Sigmoid colon (tissue), 7 donors: Measurements from ENCODE around the gene CFDP1. TPM values are rescaled to one million over a fixed set of nuclear protein-coding genes. Genes with fewer than 3 reads are reported as not detected.

ENCODE experiments used
- DNase-seq: peaks from one replicate; pipeline ENCODE4 v3.0.0-alpha.2; 2019
- H3K27ac ChIP-seq, 4 donors: fragments of 200-600 bp; sonication (generic); one replicate each; pipeline ENCODE4 v1.5.1; 2016 to 2019; ENCODE audit warnings: mild to moderate bottlenecking in 1 of 4
- H3K27me3 ChIP-seq, 3 donors: fragments of 200-600 bp; sonication (generic); one replicate each; pipeline ENCODE4 v1.5.1; 2019; ENCODE audit warnings: mild to moderate bottlenecking in 1 of 3
- H3K36me3 ChIP-seq, 4 donors: fragments of 200-600 bp; sonication (generic); one replicate each; pipeline ENCODE4 v1.5.1; 2016 to 2019
- H3K4me1 ChIP-seq, 4 donors: fragments of 200-600 bp; sonication (generic); one replicate each; pipeline ENCODE4 v1.5.1; 2017 to 2019
- H3K4me3 ChIP-seq, 4 donors: fragments of 200-600 bp; sonication (generic); one replicate each; pipeline ENCODE4 v1.5.1; 2017 to 2019; ENCODE audit warnings: mild to moderate bottlenecking in 2 of 4, moderate library complexity in 1 of 4
- H3K9me3 ChIP-seq, 4 donors: fragments of 200-600 bp in 3 of 4; sonication (generic) in 3 of 4; one replicate each; pipeline versions ENCODE4 v1.5.1 to v1.6.1; 2013 to 2019
- EP300 ChIP-seq, 4 donors: sonication (generic); formaldehyde crosslinking; IDR thresholded peaks; one replicate each; pipeline ENCODE4 v1.6.1; 2017; ENCODE audit warnings: antibody characterized with exemption in 4 of 4
- POLR2A ChIP-seq, 2 donors: fragments of 450-650 bp; IDR thresholded peaks; one replicate each; pipeline ENCODE4 v1.6.1; 2016; ENCODE audit warnings: antibody characterized with exemption in 2 of 2, mild to moderate bottlenecking in 2 of 2, moderate library complexity in 2 of 2
- POLR2AphosphoS5 ChIP-seq, 4 donors: sonication (generic); formaldehyde crosslinking; IDR thresholded peaks; one replicate each; pipeline ENCODE4 v1.6.1; 2017; ENCODE audit warnings: antibody characterized with exemption in 4 of 4
- WGBS, 2 donors: extraction: QIAGEN DNeasy Blood & Tissue Kit; methylation state at CpG; one replicate each; pipeline ENCODE4 v1.1.7; 2013; 5-methylcytosine and 5-hydroxymethylcytosine counted together
- intact Hi-C: fragments of 100-400 bp; cut with DNase I; formaldehyde crosslinking; loops from one replicate; pipeline ENCODE4 v1.15.1; 2023
- polyA plus RNA-seq, 3 donors: library from polyadenylated mRNA; stranded (reverse); fragments of 200-250 nt; gene quantifications; one replicate each; pipeline ENCODE4 v1.2.3, GENCODE V29; 2013
- total RNA-seq, 4 donors: library from RNA; depleted of rRNA; stranded (reverse); fragments of >200 nt; gene quantifications; one replicate each; pipeline ENCODE4 v1.1.0, GENCODE V29; 2016
- TF ChIP-seq, protein P1 (sequence below), 4 experiments: fragments of 450-650 bp in 3 of 4; fragments of 200-600 bp in 1 of 4; IDR thresholded peaks; one replicate each; pipeline ENCODE4 v1.5.1; 2016 to 2019; ENCODE audit warnings: antibody characterized with exemption in 4 of 4, mild to moderate bottlenecking in 3 of 4, moderate library complexity in 2 of 4
- donor health status: healthy with polysubstance abuse.
- donor health status: Bipolar disorder and iron deficiency.
- donor health status: healthy.

The CFDP1 gene
- total and polyA plus RNA-seq, 7 donors, result 42.1 to 382 (median 61.1) TPM

DNA sequence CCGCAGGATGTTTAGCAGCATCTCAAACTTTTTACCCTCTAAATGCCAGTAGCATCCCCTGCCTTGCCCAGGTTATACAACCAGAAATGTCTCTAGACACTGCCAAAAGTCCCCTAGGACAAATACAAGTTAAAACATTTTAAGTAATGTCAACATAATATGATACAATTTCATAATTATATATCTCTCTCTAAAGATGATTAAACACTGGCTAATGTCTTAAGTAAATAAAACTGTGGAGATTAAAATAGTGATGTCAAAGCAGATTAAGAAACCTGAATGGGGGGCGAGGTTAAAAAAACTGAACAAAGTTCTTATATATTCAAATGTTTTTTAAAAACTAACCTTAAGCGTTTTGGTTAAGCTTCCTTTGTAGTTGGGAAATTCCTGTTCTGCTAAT, 62.1 kb downstream of the CFDP1 start:
- H3K27ac ChIP-seq, result no peak overlapping the region
- DNase-seq, result no peak
- H3K9me3 ChIP-seq, result no peaks in the 10 kb centered on the region
- WGBS, 2 donors, result 92% methylated on average over 3 of the region's 3 CpGs
- intact Hi-C loops, result no loop called here
- H3K27me3 ChIP-seq, result no peaks in the 10 kb centered on the region
- H3K4me3 ChIP-seq, result no peak overlapping the region
- TF ChIP-seq POLR2AphosphoS5 (IDR thresholded peaks at IDR 0.05) (no peak), EP300 (IDR thresholded peaks at IDR 0.05) (no peak), POLR2A (IDR thresholded peaks at IDR 0.05) (no peak)
- TF ChIP-seq, protein P1, sequence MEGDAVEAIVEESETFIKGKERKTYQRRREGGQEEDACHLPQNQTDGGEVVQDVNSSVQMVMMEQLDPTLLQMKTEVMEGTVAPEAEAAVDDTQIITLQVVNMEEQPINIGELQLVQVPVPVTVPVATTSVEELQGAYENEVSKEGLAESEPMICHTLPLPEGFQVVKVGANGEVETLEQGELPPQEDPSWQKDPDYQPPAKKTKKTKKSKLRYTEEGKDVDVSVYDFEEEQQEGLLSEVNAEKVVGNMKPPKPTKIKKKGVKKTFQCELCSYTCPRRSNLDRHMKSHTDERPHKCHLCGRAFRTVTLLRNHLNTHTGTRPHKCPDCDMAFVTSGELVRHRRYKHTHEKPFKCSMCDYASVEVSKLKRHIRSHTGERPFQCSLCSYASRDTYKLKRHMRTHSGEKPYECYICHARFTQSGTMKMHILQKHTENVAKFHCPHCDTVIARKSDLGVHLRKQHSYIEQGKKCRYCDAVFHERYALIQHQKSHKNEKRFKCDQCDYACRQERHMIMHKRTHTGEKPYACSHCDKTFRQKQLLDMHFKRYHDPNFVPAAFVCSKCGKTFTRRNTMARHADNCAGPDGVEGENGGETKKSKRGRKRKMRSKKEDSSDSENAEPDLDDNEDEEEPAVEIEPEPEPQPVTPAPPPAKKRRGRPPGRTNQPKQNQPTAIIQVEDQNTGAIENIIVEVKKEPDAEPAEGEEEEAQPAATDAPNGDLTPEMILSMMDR (IDR thresholded peaks at IDR 0.05), result no peak
- peaks cover 0 to 11% (median 6%) of the 10 kb centered on the region in 4 donors for H3K4me1 ChIP-seq
- peaks cover 0 to 5% (median 0%) of the 10 kb centered on the region in 4 donors for H3K36me3 ChIP-seq

DNA sequence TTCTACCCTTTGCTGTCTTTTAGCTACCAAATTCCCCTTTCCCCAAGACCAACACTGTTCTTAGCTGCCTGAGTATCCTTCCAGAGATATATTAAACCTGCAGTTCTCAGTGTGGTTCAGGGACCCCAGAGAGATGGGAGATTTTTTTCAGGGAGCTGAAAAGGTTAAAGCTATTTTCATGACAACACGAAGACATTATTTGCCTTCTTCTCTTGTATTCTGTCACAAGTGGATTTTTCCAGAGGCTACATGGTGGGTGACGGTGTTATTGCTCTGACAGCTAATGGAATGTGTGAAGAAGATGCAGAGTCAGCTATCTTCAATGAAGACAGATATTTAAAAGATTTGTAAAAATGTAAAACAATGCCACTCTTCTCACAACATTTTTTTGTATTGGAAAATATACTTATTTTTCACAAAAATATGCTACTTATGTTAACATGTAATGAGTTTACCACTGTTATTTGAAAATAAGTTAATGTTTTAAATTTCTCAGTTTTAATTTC, 69.0 kb downstream of the CFDP1 start:
- no peaks in the 10 kb centered on the region for H3K4me1 ChIP-seq
- no peak for DNase-seq
- no peaks in the 10 kb centered on the region for H3K9me3 ChIP-seq
- no peaks in the 10 kb centered on the region for H3K36me3 ChIP-seq
- H3K27ac ChIP-seq, result no peak overlapping the region
- WGBS, 2 donors, result 84 to 95% methylated on average over 2 of the region's 2 CpGs
- no peak overlapping the region for H3K4me3 ChIP-seq
- TF ChIP-seq EP300 (IDR thresholded peaks at IDR 0.05), result no peak
- TF ChIP-seq, protein P1 (IDR thresholded peaks at IDR 0.05), result no peak
- TF ChIP-seq POLR2A (IDR thresholded peaks at IDR 0.05), result no peak
- TF ChIP-seq POLR2AphosphoS5 (IDR thresholded peaks at IDR 0.05), result no peak
- no peaks in the 10 kb centered on the region for H3K27me3 ChIP-seq
- intact Hi-C loops, result no loop called here

DNA sequence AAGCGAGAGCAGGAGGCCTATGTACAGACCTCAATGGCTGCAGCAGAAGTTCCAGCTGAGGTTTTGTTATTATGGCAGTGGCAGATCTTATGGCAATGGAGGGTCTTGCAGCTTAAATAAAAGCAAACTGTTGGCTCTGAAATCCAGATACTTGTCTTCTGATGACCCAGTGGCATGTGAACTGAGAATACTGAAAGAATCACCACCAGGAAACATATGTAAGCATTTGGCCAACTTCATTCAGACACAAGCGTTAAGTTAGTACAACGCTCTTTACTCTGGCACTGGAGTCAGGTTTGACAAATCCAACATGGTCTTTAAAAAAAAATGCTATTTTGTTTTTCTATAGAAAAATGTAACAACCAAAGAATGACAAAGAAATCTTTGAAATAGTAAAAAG, 70.5 kb downstream of the CFDP1 start:
- no peak for DNase-seq
- Histone ChIP-seq H3K4me3 (no peak overlapping the region), H3K4me1 (no peaks in the 10 kb centered on the region), H3K27me3 (no peaks in the 10 kb centered on the region), H3K27ac (no peak overlapping the region), H3K36me3 (no peaks in the 10 kb centered on the region), H3K9me3 (no peaks in the 10 kb centered on the region)
- intact Hi-C loops, result no loop called here
- TF ChIP-seq, protein P1 (IDR thresholded peaks at IDR 0.05), result no peak
- no peak for TF ChIP-seq POLR2A (IDR thresholded peaks at IDR 0.05)
- TF ChIP-seq POLR2AphosphoS5 (IDR thresholded peaks at IDR 0.05), result no peak
- no peak for TF ChIP-seq EP300 (IDR thresholded peaks at IDR 0.05)
- WGBS, 2 donors, result 83 to 93% methylated on average over 3 of the region's 3 CpGs

DNA sequence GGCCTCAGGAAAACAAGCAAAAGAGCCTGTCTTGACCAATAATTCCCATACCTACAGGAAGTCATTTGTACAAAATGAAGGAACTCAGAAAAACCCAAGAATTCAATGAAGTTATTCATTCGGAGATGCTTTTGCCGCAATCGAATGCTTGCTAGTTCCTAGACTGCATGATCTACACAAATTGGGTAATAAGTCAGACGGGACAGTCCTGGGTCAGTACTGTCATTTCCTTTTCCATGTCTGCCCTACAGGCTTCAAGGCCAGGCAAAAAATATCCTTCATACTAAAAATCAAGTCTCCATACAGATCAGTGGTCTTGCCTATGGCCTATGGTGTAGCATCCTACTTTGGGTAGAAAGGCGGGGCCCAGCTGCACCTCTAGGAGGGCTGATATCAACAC, 71.4 kb downstream of the CFDP1 start:
- TF ChIP-seq POLR2A (IDR thresholded peaks at IDR 0.05) (no peak), EP300 (IDR thresholded peaks at IDR 0.05) (no peak), POLR2AphosphoS5 (IDR thresholded peaks at IDR 0.05) (no peak)
- TF ChIP-seq, protein P1 (IDR thresholded peaks at IDR 0.05), result no peak
- DNase-seq, result no peak
- H3K4me3 ChIP-seq, result no peak overlapping the region
- intact Hi-C loops, result no loop called here
- H3K27me3 ChIP-seq, result no peaks in the 10 kb centered on the region
- 96% methylated on average over 5 of the region's 5 CpGs for WGBS, 2 donors
- H3K9me3 ChIP-seq, result no peaks in the 10 kb centered on the region
- H3K4me1 ChIP-seq, result no peaks in the 10 kb centered on the region
- H3K27ac ChIP-seq, result no peak overlapping the region
- no peaks in the 10 kb centered on the region for H3K36me3 ChIP-seq

DNA sequence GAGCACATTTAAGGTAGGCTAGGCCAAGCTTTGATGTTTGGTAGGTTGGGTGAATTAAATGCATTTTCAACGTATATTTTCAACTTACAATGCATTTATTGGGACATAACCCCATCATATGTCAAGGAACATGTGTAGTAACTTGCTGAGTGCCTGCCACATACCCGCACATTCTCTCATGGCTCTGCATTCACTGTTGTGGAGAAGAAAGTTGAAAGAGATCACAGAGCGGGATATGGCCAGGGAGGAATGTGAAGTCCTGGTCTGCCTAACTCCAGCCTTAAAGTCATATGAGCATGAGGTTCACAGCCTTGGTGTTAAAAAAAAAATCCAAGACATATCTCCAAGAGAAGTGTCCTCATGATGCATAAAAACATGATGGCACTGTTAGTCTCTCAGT, 79.1 kb downstream of the CFDP1 start:
- no peaks in the 10 kb centered on the region for H3K27me3 ChIP-seq
- no peak for DNase-seq
- TF ChIP-seq, protein P1 (IDR thresholded peaks at IDR 0.05), result no peak
- TF ChIP-seq POLR2AphosphoS5 (IDR thresholded peaks at IDR 0.05) (no peak), EP300 (IDR thresholded peaks at IDR 0.05) (no peak), POLR2A (IDR thresholded peaks at IDR 0.05) (no peak)
- no peaks in the 10 kb centered on the region for H3K9me3 ChIP-seq
- no peaks in the 10 kb centered on the region for H3K4me1 ChIP-seq
- no peaks in the 10 kb centered on the region for H3K36me3 ChIP-seq
- no peak overlapping the region for H3K27ac ChIP-seq
- WGBS, 2 donors, result 92 to 95% methylated on average over 3 of the region's 3 CpGs
- no peak overlapping the region for H3K4me3 ChIP-seq
- intact Hi-C loops, result no loop called here
